ENCODE results near the gene SRMS. TPM values are rescaled to one million over a fixed set of nuclear protein-coding genes. Genes with fewer than 3 reads are reported as not detected.

The SRMS gene
- total RNA-seq, 1 donor from 2014 or later, result not detected

DNA sequence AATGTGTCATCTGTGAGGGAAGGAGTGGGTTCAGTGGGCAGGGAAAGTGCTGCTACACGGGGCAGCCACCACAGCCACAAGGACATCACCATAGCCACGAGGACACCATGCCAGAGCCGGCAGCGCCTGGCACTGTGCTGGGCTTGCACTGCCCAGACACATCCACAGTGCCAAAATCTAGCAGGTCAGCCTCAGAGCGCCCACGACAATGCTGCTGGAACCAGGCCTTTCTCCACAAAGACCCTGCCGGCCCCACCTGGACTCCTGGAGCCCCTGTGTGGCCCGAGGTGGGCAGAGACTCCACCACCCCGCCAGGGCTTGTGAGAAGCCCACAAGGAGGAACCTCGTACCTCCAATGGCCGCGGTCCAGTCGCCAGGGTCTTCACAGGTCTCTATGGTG, 45.1 kb upstream of the SRMS start:
- H3K27me3 Mint-ChIP-seq (ENCODE audit: unreplicated experiment), result no peaks in the 10 kb centered on the region
- no peaks in the 10 kb centered on the region for H3K9me3 Mint-ChIP-seq (ENCODE audit: unreplicated experiment)
- no peak overlapping the region for H3K4me3 Mint-ChIP-seq (ENCODE audit: unreplicated experiment)
- H3K27ac Mint-ChIP-seq (ENCODE audit: unreplicated experiment), result no peak overlapping the region
- TF ChIP-seq, protein P1, sequence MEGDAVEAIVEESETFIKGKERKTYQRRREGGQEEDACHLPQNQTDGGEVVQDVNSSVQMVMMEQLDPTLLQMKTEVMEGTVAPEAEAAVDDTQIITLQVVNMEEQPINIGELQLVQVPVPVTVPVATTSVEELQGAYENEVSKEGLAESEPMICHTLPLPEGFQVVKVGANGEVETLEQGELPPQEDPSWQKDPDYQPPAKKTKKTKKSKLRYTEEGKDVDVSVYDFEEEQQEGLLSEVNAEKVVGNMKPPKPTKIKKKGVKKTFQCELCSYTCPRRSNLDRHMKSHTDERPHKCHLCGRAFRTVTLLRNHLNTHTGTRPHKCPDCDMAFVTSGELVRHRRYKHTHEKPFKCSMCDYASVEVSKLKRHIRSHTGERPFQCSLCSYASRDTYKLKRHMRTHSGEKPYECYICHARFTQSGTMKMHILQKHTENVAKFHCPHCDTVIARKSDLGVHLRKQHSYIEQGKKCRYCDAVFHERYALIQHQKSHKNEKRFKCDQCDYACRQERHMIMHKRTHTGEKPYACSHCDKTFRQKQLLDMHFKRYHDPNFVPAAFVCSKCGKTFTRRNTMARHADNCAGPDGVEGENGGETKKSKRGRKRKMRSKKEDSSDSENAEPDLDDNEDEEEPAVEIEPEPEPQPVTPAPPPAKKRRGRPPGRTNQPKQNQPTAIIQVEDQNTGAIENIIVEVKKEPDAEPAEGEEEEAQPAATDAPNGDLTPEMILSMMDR (IDR thresholded peaks at IDR 0.05), result no peak
- no peak for DNase-seq (ENCODE audit: extremely low spot score, unreplicated experiment)
- H3K4me1 Mint-ChIP-seq (ENCODE audit: unreplicated experiment), result no peaks in the 10 kb centered on the region
- H3K36me3 Mint-ChIP-seq (ENCODE audit: unreplicated experiment), result peaks cover 20% of the 10 kb centered on the region

DNA sequence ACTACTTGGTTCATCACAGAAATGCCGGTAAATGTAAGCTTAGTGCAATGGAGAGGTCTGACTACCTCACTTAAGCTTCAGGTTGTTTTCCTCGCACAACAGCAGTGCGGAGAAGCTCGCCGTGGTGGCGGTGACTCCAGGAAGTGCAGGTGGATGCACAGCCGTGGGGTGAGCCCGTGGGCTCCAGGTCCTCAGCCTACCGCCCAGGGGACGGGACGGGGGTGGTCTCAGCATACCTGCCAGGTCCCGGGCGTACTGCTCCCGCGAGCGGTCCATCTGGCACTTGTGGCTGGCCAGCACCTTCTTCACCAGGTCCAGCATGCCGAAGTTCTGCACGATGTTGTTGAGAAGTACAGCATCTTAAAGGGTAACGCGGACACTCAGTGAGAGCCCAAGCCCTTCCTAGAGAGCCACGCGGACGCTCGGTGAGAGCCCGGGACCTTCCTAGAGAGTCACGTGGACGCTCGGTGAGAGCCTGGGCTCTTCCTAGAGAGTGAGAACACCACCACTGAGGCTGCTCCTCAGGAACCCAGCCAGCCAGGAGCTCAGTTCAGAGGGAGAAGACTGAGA, 44.3 kb upstream of the SRMS start:
- no peak overlapping the region for H3K27ac Mint-ChIP-seq (ENCODE audit: unreplicated experiment)
- TF ChIP-seq, protein P1 (IDR thresholded peaks at IDR 0.05), result no peak
- H3K4me1 Mint-ChIP-seq (ENCODE audit: unreplicated experiment), result no peaks in the 10 kb centered on the region
- peaks cover 20% of the 10 kb centered on the region for H3K36me3 Mint-ChIP-seq (ENCODE audit: unreplicated experiment)
- no peaks in the 10 kb centered on the region for H3K9me3 Mint-ChIP-seq (ENCODE audit: unreplicated experiment)
- no peak overlapping the region for H3K4me3 Mint-ChIP-seq (ENCODE audit: unreplicated experiment)
- no peaks in the 10 kb centered on the region for H3K27me3 Mint-ChIP-seq (ENCODE audit: unreplicated experiment)
- DNase-seq (ENCODE audit: extremely low spot score, unreplicated experiment), result no peak

DNA sequence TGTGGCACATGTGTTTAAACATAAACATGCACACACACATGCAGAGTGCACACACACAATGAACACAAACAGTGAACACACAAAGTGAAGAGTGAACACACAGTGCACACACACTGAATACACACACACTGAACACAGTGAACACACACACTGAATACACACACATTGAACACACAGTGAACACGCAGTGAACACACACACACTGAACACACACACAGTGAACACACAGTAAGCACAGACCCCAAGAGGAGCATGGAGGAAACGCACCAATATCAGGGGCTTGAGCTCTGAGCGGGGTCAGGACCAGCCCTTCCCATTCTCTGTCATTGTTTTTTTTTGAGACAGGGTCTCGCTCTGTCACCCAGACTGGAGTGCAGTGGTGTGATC, 43.6 kb upstream of the SRMS start:
- DNase-seq (ENCODE audit: extremely low spot score, unreplicated experiment), result no peak
- Mint-ChIP-seq H3K4me3 (ENCODE audit: unreplicated experiment) (no peak overlapping the region), H3K27ac (ENCODE audit: unreplicated experiment) (no peak overlapping the region), H3K9me3 (ENCODE audit: unreplicated experiment) (no peaks in the 10 kb centered on the region), H3K27me3 (ENCODE audit: unreplicated experiment) (no peaks in the 10 kb centered on the region), H3K36me3 (ENCODE audit: unreplicated experiment) (peaks cover 20% of the 10 kb centered on the region), H3K4me1 (ENCODE audit: unreplicated experiment) (no peaks in the 10 kb centered on the region)
- TF ChIP-seq, protein P1 (IDR thresholded peaks at IDR 0.05), result no peak

DNA sequence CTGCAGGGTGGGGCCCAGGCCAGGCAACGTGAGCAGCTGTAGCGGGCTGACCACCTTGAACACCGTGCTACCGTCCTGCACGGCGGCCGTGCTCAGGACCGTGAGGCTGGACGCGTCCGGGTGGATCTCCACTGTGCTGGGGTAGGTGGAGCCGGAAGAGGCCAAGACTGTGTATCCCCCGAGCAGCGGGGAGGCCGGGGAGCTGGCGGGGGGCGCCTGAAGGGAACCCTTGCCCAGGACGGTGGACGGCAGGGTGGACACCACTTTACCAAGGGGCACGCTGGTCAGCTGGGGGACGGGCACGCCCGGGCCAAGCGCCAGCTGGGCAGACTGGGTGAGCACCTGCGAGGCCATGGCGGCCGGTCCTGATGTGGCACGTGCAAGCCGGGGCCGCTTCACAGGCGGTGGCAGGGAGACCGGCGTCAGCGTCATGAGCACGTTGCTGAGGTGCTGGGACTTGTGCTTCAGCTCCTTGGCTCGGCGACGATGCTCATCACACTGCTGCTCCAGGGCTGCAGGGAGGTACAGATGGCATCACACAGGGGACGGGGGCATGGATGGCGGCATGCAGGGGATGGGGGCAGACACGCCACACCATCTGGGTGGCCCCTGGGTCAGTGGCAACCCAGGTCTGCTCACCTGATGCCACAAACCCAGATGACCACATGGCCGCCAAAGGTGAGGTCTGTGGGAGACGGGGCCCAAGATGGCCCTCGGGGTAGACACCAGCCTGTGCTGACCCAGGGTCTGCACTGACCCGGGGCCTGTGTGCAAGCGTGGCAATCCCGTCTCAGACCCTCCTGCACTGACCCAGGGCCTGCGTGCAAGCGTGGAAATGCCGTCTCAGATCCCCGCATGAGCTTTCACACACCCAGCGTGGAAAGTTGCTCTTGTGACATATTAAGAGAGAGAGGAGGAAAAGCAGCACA, 42.9 kb upstream of the SRMS start:
- H3K9me3 Mint-ChIP-seq (ENCODE audit: unreplicated experiment), result no peaks in the 10 kb centered on the region
- no peaks in the 10 kb centered on the region for H3K4me1 Mint-ChIP-seq (ENCODE audit: unreplicated experiment)
- H3K27me3 Mint-ChIP-seq (ENCODE audit: unreplicated experiment), result no peaks in the 10 kb centered on the region
- no peak for DNase-seq (ENCODE audit: extremely low spot score, unreplicated experiment)
- no peak overlapping the region for H3K27ac Mint-ChIP-seq (ENCODE audit: unreplicated experiment)
- TF ChIP-seq, protein P1 (IDR thresholded peaks at IDR 0.05), result no peak
- H3K4me3 Mint-ChIP-seq (ENCODE audit: unreplicated experiment), result no peak overlapping the region
- H3K36me3 Mint-ChIP-seq (ENCODE audit: unreplicated experiment), result peaks cover 20% of the 10 kb centered on the region
